Upper lobe of left lung (tissue), 4 donors: Measurements from ENCODE around the gene ZC3H7B.

Source experiments
- CTCF ChIP-seq, 6 experiments: fragments of 450-650 bp in 4 of 6; fragments of 200-600 bp in 2 of 6; sonication (generic) in 2 of 6; IDR thresholded peaks; one replicate each; pipeline ENCODE4 v1.5.1; 2016 to 2019; ENCODE audit warnings: antibody characterized with exemption in 6 of 6
- EP300 ChIP-seq, 4 donors: sonication (generic); formaldehyde crosslinking; IDR thresholded peaks; one replicate each; pipeline ENCODE4 v1.5.1; 2017; ENCODE audit warnings: antibody characterized with exemption in 4 of 4, control low read depth in 2 of 4
- POLR2A ChIP-seq, 4 donors: fragments of 450-650 bp; IDR thresholded peaks; one replicate each; pipeline ENCODE4 v1.5.1; 2016 to 2017; ENCODE audit warnings: antibody characterized with exemption in 4 of 4, mild to moderate bottlenecking in 2 of 4

- no peak for TF ChIP-seq EP300 (IDR thresholded peaks at IDR 0.05)
- no peak for TF ChIP-seq POLR2A (IDR thresholded peaks at IDR 0.05)
- no peak for TF ChIP-seq CTCF (IDR thresholded peaks at IDR 0.05)
These were observed 16.9 kb upstream of the ZC3H7B start for GRCh38 chr22:41284465-41284864.
